Type B pancreatic cell (in vitro differentiated cells): ENCODE data around the gene SCN8A. TPM values are rescaled to one million over a fixed set of nuclear protein-coding genes. Genes with fewer than 3 reads are reported as not detected.
A peak's percentile ranks its signal among the peaks of the same experiment; 100 is the strongest.

Experiments used
- DNase-seq: peaks from one replicate; pipeline ENCODE4 v3.0.0; 2021; ENCODE audit warnings: mixed read lengths; ENCODE audit not compliant: unreplicated experiment; ENCODE audit errors: extremely low spot score
- H3K27ac Mint-ChIP-seq: 2 replicates; pipeline ENCODE4 v1.8.0; 2021; ENCODE audit warnings: mild to moderate bottlenecking, mixed read lengths
- H3K27me3 Mint-ChIP-seq: 2 replicates; pipeline ENCODE4 v1.8.0; 2021; ENCODE audit warnings: mixed read lengths
- H3K36me3 Mint-ChIP-seq: 2 replicates; pipeline ENCODE4 v1.8.0; 2021; ENCODE audit warnings: mixed read lengths
- H3K4me1 Mint-ChIP-seq: one replicate; pipeline ENCODE4 v1.8.0; 2021; ENCODE audit warnings: mixed read lengths; ENCODE audit not compliant: unreplicated experiment
- H3K4me3 Mint-ChIP-seq: 2 replicates; pipeline ENCODE4 v1.8.0; 2021; ENCODE audit warnings: mild to moderate bottlenecking, mixed read lengths
- H3K9me3 Mint-ChIP-seq: 2 replicates; pipeline ENCODE4 v1.8.0; 2021; ENCODE audit warnings: mixed read lengths
- CTCF ChIP-seq: fragments of 200-600 bp; sonication (generic); conservative IDR thresholded peaks from 2 replicates; pipeline ENCODE4 v1.5.0; 2021; ENCODE audit warnings: antibody characterized with exemption, mild to moderate bottlenecking
- total RNA-seq: library from RNA; stranded (reverse); gene quantifications from 2 replicates; pipeline ENCODE4 v1.2.1, GENCODE V29; 2021; ENCODE audit warnings: low replicate concordance

The SCN8A gene
- total RNA-seq, 1 donor from 2014 or later, result 3.9 TPM

- TF ChIP-seq CTCF, result peak; percentile 77
- Mint-ChIP-seq H3K27me3 (no peaks in the 10 kb centered on the region), H3K4me3 (no peak overlapping the region), H3K9me3 (no peaks in the 10 kb centered on the region), H3K36me3 (no peaks in the 10 kb centered on the region), H3K4me1 (peaks cover 9% of the 10 kb centered on the region), H3K27ac (no peak overlapping the region)
- DNase-seq, result no peak
Observed at GRCh38 chr12:51678086-51678724, 87.2 kb downstream of the SCN8A start.

GRCh38 chr12:51682981-51683380, 91.9 kb downstream of the SCN8A start:
- H3K27ac Mint-ChIP-seq, result no peak overlapping the region
- no peaks in the 10 kb centered on the region for H3K27me3 Mint-ChIP-seq
- no peak for DNase-seq
- no peak for TF ChIP-seq CTCF
- no peak overlapping the region for H3K4me3 Mint-ChIP-seq
- H3K36me3 Mint-ChIP-seq, result no peaks in the 10 kb centered on the region
- peaks cover 9% of the 10 kb centered on the region for H3K4me1 Mint-ChIP-seq
- no peaks in the 10 kb centered on the region for H3K9me3 Mint-ChIP-seq

GRCh38 chr12:51683763-51684357, 92.8 kb downstream of the SCN8A start:
- no peaks in the 10 kb centered on the region for H3K36me3 Mint-ChIP-seq
- H3K27ac Mint-ChIP-seq, result peak overlapping the region; percentile 23
- H3K4me3 Mint-ChIP-seq, result no peak overlapping the region
- TF ChIP-seq CTCF, result no peak
- no peaks in the 10 kb centered on the region for H3K27me3 Mint-ChIP-seq
- no peaks in the 10 kb centered on the region for H3K9me3 Mint-ChIP-seq
- DNase-seq, result no peak
- peaks cover 5% of the 10 kb centered on the region for H3K4me1 Mint-ChIP-seq

GRCh38 chr12:51686727-51687126, 95.7 kb downstream of the SCN8A start:
- Mint-ChIP-seq H3K9me3 (no peaks in the 10 kb centered on the region), H3K4me3 (no peak overlapping the region), H3K27ac (peak overlapping the region; percentile 20), H3K27me3 (no peaks in the 10 kb centered on the region), H3K36me3 (no peaks in the 10 kb centered on the region), H3K4me1 (peaks cover 5% of the 10 kb centered on the region)
- DNase-seq, result no peak
- TF ChIP-seq CTCF, result no peak

GRCh38 chr12:51687177-51687576, 96.1 kb downstream of the SCN8A start:
- peaks cover 5% of the 10 kb centered on the region for H3K4me1 Mint-ChIP-seq
- no peaks in the 10 kb centered on the region for H3K36me3 Mint-ChIP-seq
- peak overlapping the region; percentile 20 for H3K27ac Mint-ChIP-seq

More at GRCh38 chr12:51687177-51687576, 96.1 kb downstream of the SCN8A start:
- no peak for DNase-seq
- no peak for TF ChIP-seq CTCF
- Mint-ChIP-seq H3K27me3 (no peaks in the 10 kb centered on the region), H3K4me3 (no peak overlapping the region), H3K9me3 (no peaks in the 10 kb centered on the region)
